Activated CD4-positive, alpha-beta T cell treated with anti-CD3 and anti-CD28 coated beads for 4 hours (primary cell): ENCODE measurements around the gene SMNDC1.
"Not testable (repeated sequence)": the region's sequence is repeated elsewhere in the genome, so short reads cannot be mapped to it uniquely, and the experiment has no call there.

Experiments
- DNase-seq, 2 donors: peaks; one replicate each; pipeline ENCODE4 v3.0.0-alpha.2; 2020

The SMNDC1 gene

DNA sequence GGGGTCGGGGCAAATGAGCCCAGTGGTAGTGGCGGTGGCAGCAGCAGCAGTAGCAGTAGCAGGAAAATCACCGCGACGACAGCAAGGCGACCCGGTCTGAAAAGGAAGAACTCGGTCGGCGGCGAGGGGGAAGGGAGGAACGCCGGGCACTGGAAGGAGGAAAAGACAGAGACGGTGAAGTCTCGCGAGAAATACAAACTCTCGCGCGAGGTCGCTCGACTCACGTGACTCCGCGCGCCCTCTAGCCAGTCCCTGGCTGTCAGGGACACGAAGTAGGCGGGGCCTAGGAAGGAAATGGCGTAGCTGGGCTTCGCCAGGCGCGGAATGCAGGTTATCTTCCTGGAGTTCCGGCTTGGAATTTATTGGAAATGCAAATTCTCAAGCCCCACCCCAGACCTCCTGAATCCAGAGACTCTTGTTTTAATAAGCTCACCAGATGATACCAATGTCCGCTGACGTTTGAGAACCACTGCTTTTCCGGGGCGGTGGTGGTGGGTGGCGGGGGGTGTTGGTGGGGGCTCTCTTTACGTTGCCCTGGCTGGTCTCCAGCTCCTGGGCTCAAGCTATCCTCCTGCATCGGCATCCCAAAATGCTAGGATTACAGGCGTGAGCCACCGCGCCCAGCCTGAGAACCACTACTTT lies at the start of gene SMNDC1:
Gene SMNDC1 (minus strand): TSS at position 141 of the 642 bp plus-strand sequence. CDS start 1,333 bp downstream, outside the sequence.
- DNase-seq, result peak; percentile 95 to 97

DNA sequence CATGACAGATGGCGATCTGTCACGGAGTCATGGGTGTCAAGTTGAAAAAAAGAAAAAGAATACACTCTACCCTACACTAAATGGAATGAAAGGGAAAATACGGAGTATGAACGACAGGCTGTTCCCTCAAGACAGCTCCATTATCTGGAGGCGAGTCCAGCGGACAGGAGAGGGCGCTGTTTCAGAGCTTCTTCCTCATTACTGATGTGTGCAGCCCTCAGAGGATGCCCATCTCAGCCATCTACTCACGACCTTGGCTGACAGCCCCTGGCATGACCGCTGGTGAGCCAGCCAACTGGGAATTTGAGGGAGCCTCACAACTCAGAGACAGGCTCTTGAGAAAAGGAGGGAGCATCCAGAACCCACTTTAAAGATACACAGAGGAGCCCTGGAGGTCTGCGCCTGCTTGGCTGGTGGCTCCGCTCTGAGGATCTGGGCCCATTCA lies 49.6 kb upstream of the SMNDC1 start:
- DNase-seq, result peak; percentile 74 to 80

DNA sequence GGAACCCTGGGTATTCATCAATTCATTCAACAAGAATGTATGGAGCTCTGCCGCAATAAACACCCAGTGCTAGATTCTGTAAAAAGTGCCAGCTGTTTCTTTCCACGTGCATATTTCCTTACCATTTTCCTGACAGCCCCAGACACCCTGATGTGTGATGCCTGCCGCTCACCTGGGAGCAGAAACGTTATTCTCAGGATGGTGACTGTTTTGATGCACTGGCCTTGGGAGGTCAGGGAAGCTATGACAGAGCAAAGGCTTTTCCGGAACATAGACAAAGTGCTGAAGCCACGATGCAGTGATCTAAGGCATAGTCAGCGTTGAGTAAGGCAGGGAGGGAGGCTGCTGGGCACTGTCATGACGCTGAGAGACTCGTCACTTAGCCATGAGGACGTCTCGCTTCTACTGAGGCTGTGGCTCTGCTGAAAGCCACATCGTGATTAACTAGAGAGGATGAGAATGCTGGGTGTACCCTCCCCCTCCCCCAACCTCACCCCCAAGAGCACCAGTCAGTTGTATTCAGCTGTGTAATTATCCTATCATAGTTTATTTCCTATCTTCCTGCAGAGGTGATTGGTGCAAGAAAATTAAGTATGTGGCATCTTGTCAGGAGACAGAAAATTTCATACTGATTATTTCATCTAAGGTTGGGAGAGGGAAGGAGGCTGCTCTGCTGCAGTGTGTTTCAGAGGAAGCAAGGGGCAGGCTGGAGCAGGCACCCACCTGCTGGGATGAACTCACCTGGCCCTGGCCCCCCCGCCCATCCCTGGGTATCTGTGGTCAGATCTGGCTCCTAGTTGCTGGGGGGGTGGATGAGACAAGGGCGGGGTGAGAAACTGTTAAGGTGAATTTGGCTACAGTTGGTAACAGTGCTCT lies 48.8 kb upstream of the SMNDC1 start:
- peak; percentile 44 to 50 for DNase-seq

DNA sequence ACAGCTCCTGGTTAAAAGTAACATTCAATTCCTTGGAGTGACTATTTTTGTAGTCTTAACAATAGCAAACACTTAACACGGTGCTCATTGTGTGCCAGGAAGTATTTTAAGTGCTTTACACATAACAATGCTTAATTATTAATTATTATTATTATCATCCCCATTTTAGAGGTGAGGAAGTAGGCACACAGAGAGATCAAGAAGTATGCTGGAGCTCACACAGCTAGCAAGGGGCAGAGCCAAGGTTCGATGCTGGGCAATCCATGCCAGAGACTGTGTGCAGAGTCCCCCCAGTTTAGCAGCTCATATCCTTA lies 48.2 kb upstream of the SMNDC1 start:
- DNase-seq, result no peak

DNA sequence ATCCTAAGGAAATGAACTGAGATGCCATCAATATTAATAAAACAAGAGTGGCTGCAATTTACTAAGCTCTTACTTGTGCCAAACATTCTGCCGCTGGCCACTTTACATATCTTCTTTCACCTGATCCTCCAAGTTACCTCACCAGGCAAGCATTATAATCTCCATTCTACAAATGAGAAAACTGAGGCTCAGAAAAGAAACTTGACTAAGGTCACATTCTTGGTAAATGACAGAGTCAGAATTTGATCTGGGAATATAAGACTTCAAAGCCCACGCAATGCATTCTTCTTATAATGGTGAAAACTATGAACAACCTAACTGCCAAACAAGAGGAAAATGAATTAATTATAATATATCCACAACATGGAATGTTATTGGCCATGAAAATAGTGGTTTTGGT lies 46.1 kb upstream of the SMNDC1 start:
- no peak for DNase-seq

DNA sequence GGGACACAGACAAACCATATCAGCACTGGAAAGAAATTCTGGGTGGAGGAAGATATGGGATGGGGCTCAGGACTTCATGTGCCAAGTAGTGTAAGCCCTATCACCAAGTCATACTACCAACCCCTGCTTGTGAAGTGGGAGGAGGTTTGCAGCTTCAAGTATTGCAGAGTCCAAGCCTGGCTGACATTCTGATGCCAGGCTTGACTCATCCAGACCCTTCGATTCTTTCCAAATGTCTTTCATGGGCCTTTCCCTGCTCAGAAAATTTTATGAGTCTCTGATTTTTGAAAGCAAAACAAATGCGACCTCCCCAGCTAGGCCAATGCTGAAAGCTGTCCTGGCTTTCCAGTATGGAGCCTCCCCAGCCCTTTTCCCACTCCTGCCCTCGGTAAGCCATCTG lies 45.1 kb upstream of the SMNDC1 start:
- no peak for DNase-seq

DNA sequence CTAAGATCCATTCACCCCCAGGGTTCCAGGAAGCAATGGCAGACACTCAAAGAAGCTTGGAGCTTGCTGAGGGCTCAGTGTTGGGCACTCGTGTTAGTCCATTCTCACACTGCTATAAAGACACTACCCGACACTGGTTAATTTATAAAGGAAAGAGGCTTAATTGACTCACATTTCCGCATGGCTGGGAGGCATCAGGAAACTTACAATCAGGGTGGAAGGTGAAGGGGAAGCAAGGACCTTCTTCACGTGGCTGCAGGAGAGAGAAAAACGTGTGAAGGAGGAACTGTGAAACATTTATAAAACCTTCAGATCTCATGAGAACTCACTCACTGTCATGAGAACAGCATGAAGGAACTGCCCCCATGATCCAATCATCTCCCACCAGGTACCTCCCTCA lies 44.7 kb upstream of the SMNDC1 start:
- DNase-seq, result no peak

DNA sequence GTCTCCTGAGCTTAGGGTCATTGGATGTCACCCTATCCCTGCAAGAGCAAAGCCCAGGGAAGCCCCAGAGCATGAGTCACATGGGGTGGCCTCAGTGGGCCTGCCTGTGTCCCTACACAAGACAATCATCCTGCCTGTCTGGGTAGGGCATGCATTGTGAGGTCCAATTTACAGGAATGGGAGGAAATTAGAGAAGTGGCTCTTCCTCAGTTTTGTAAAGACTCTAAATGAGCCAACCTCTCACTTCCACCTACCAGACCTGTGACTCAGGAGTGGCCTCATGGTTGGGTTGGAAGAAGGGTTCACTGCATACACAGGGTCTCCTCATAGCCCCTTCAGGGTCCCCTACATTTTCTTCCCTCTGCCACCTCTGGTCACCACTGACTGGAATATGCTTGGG lies 43.6 kb upstream of the SMNDC1 start:
- no peak for DNase-seq

DNA sequence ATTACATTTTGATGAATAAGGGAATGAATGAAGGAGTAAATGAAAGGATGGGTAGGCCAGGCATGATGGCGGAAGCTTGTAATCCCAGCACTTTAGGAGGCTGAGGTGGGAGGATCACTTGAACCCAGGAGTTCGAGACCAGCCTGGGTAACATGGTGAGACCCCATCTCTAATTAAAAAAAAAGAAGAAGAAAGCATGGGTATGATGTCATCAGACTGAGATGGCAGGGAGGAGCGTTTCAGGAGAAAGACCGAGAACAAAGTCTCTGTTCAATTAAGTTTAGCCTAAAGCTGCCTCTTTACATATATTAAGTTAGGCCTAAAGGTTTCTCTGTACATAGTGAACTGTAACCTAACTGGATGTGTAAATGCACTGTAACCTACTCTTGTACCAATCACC lies 42.2 kb upstream of the SMNDC1 start:
- no peak for DNase-seq

DNA sequence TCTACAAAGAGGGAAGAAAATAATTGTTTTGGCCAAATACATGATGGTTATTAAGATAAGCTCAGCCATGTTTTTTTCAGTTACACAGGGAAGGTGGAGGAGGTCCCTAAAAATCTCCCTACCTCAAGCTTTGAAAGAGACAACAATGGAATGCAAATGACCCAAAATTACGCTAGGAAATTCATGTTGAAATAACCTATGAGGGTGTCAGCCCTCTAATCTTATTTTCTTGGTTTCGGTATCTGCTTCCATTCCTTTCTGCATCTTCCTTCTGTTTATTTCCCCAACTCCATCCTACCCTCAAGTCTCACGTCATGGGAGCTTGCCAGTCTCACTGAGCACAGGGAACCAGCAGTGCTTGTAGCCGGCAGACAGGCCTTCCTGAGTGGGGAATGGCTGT lies 40.6 kb upstream of the SMNDC1 start:
- DNase-seq, result no peak

DNA sequence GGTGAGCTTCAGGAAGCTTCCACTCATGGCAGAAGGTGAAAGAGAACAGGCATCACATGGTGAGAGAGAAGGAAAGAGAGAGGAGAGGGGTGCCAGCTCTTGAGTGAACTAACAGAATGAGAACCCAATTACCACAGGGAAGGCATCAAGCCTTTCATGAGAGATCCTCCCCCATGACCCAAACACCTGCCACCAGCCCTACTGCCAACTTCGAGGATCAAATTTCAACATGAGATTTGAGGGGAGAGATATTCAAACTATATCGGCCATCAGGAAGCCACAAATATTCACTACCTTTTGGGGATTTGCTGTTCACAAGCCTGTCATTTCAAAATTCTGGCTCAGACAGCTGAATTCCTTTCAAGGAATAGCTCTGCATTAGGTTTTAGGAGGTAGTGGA lies 39.9 kb upstream of the SMNDC1 start:
- DNase-seq, result no peak

DNA sequence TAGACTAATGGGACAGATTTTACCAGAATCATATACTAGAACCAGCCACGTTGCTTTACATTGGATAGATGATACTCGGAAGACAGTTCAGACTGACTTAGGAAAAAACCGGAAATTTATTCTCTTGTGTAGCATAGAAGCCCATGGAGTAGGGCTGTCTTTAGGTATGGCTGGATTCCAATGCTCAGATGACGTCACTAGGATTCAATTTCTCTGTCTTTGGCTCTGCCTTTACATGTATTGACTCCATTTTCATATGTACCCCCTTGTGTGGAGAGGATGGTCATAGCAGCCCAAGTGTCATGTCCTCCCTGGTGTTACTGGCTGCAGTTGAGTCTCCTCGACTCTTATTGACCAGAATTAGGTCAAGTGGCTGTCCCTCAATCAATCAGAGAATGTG lies 39.2 kb upstream of the SMNDC1 start:
- no peak for DNase-seq

DNA sequence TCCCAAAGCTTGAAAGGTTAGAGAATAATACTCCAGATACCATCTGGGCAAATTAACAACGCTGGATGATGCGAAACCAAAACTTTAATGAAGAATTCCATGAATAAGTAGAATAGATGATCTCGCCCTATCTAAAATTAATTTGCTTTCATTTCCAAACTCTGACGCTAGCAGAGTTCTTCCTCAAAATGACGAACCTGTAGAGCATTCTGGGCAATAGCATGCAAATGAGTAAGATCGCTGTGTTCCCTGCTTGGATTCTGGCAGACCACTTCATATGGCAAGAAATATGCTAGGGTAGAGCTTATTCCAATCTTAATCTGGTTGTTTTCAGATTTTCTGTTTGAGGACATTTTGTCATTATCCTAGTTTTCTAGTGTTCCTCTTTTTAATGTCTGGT lies 36.1 kb upstream of the SMNDC1 start:
- no peak for DNase-seq

DNA sequence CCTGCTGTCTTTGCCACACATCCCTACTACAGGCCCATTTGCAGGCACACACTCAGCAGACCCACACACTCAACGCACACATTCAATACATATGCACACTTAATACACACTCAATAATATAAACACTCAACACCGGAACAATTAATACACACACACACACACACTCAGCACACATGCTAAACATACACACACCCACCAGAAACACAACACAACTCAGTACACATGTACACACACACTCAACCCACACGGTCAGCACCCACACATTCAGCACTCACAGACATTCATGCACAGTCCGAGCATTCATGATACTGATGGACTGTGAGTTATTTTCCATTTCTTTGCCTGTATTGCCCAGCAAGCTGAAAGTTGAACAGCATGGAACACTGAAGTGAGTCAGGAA lies 35.4 kb upstream of the SMNDC1 start:
- no peak for DNase-seq

DNA sequence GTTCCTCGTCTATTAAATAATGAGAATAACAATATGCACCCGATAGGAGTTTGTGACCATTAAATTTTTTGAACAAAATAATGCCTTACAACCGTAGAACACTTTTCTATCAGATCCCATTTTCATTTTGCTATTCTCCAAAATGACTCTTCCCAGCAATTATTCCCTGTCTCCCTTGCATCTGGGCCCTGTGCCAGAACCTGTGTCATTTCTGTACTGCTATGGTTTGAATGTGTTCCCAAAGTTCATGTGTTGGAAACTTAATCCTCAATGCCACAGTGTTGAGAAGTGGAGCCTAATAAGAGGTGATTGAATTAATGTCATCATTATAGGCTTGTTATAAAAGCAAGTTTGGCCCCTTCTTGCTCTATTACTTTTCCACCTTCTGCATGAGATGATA lies 33.2 kb upstream of the SMNDC1 start:
- DNase-seq, result no peak

DNA sequence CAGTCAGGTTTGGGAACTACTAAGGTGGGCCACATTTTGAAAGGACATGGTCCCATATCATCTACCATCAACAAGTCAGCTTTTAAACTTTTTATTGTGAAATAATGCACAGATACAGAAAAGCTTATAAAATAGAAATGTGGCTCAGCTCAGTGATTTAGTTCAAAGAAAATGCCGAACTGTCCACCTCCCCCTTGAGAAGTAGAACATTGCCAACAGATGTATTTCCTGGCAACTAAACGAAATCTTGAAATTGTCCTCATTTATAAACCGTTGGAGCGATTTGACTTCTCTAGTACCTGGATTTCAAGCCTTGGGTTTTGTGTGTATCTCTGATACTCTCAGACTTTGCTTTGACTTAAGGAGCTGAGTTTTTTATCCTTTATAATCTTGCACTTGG lies 32.7 kb upstream of the SMNDC1 start:
- no peak for DNase-seq

DNA sequence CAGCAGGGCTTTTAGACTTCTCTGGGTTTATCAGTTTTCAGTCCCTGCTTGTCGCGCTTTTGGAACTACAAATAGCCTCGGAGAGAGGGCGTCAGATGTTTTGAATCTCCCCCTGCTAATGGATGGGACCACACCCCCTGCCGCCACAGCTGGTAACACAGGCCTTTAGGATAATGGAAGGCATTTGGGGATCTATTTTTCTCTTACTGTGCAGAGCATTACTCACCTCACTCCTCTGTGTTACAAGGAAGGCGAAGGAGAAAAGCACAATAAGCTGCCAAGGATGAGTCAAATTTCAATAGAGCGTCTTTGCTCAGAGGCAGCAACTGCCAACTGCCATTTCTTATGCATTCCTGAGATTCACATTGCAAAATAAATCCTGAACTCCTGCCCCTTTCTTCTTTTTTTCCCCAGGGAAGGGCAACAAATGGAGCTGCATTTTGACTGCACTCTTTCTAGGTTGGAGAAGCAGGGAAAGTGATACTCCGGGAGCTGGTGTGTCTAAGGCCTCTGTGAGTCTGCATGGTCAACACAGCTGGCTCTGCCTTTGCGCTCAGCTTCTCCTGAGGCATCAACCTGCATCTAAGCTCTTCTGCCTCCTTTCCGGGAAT lies 31.5 kb upstream of the SMNDC1 start:
- no peak for DNase-seq

DNA sequence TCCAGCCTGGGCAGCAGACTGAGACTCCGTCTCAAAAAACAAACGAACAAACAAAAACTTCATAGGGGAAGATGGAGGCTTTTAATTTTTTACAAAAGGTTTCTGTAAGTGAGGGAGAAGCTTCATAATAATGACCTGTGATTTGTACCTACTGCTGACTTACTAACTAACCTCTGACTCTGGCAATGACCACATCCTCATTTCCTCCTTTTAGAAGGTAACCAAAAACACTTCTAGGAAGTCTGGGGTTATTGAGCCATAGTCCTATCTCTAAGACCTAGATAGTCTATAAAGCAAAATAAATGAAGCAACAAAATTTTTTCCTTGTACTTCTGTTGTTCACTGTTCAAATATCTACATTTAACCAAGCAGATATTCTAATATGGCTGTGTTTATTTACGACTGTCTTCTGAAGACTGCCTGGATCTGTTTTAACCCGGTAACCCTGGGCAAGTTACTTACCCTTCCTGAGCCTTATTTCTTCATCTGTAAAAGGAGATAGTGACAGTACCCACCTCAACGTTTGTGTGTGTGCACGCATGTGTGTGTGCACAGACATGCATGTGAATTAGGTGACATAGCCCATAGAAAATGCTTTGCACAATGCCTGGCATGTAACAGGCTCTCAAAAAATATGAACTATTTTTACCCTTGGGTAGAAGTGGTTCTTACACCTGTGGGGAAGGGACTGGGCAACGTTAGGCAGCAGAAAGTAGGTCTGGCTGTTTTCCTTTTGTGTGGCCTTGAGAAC lies 30.8 kb upstream of the SMNDC1 start:
- no peak for DNase-seq

DNA sequence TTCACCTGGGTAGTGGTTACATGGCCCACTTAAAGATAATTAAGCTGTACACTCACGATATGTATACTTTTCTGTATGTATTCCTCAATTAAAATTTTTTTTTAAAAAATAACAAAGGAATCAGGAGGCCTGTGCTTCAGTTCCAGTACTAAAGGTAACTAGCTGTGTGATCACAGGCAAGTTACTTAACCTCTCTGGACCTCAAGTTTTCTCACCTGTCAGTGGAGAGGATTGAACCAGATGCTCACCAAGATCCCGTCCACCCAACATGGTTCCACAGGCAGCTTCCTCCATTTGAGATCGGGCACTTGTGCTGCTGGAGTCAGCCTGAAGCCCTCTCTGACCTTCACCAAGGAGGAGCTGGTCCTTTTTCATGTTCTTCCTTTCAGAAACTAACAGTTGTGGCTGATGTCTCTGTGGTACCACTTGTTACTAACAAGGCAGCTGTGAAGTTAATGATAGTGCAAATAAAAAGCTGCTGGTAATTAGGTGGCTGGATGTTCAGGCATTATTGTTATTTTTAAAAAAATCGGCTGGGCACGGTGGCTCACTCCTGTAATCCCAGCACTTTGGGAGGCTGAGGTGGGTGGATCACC lies 29.4 kb upstream of the SMNDC1 start:
- DNase-seq, result no peak

DNA sequence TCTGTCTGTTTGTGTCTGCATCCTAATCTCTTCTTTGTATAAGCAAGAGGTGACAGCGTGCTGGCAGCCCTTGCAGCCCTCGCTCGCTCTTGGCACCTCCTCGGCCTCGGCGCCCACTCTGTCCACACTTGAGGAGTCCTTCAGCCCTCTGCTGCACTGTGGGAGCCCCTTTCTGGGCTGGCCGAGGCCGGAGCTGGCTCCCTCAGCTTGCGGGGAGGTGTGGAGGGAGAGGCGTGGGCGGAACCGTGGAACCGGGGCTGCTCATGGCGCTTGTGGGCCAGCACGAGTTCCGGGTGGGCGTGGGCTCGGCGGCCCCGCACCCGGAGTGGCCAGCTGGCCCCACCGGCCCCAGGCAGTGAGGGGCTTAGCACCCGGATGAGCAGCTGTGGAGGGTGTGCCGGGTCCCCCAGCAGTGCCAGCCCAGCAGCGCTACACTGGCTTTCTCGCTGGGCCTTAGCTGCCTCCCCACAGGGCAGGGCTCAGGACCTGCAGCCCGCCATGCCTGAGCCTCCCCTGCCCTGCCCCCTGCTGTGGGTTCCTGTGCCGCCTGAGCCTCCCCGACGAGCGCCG lies 26.6 kb upstream of the SMNDC1 start:
- not testable (repeated sequence) for DNase-seq

DNA sequence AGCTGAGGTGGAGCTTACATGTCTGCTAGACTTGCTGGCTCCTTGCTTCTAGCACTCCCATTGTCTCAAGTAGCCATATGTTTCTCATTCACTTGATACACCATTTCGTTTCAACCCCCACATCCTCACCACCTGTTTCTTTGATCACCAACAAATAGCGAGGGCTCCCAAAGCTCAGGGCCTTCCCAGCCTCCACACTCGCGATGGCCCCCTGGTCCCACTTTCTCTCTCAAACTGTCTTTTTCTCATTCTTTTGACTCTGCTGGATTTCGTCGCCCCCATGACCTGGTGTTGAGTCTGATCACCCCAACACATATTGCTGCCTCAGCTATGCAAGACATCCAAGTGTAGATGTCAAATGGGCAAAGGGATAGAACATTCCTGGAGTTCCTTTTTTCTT lies 26.0 kb upstream of the SMNDC1 start:
- DNase-seq, result no peak

DNA sequence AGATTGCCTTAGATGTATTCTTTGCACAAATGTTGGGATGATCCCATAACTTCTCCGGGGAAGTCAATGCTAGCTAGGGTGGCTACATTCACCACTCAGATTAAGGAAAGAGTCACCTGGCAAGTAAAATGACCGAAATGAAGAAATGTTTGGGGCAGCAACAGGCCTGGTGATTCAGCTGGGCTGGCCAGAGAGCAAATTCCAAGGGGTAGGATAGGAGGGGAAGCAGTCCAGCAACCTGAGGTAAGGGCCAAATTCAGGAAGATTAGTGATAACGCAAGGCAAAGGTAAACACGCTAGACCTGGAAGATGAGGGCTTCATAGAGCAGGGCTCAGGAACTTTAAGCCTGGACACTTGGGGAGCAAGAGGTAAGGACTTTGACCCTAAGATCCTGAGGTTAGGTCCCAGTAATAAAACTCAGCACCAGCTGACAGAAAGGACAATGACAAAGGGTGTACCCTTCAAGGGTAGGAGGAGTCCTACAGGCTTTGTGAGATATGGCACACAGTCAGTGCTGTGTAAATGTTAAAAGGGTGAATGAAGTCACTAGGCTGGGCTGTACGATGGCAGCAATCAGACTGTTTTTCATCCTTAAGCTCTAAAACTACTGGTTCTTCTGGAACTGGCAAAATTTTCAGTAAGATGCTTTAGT lies 22.7 kb upstream of the SMNDC1 start:
- DNase-seq, result no peak
